Heart left ventricle (tissue), 13 donors: ENCODE data around the gene SAC3D1.
"Not testable (repeated sequence)": the region's sequence is repeated elsewhere in the genome, so short reads cannot be mapped to it uniquely, and the experiment has no call there.

Source experiments
- CTCF ChIP-seq, 12 donors: fragments of 200-600 bp; sonication (generic) in 4 of 12; IDR thresholded peaks; one replicate each; pipeline versions ENCODE4 v1.5.0 to v1.8.0; 2018 to 2022; ENCODE audit warnings: antibody characterized with exemption in 12 of 12, mild to moderate bottlenecking in 5 of 12
- POLR2A ChIP-seq, 2 donors: fragments of 450-650 bp; IDR thresholded peaks; one replicate each; pipeline ENCODE4 v1.6.1; 2017; ENCODE audit warnings: antibody characterized with exemption in 2 of 2, mild to moderate bottlenecking in 2 of 2, moderate library complexity in 2 of 2
- donor health status: ischemic (EF 13 %, LVEDD 7.1; RV severe dilation, severe dysfunction).
- donor health status: DM: no; HTN: yes; CAD: no.
- donor health status: DM: no; HTN: no; CAD: no.
- donor health status: ischemic (EF 25% LVEDD 6.9; RV normal size, moderate dysfunction).
- donor health status: ischemic (EF 25% LVEDD 5.7; RV mildly dilated, moderate dysfunction).
- donor health status: ischemic (EF 35%, LVEDD 5.7; RV mildly dilated, moderate dysfunction).
- donor health status: nonischemic (EF 11% LVEDD 7.7; RV severe dilation, severe dysfunction).
- donor health status: DM: yes; HTN: yes; CAD: no.
- donor health status: PGD.
- donor health status: ischemic (EF 29% LVEDD 5.4; RV normal size, mild dysfunction).
- donor health status: nonischemic (EF 23%, LVEDD 6.1; RV moderate dilation, normal function).

GRCh38 chr11:65023502-65023901 lies 17.5 kb upstream of the SAC3D1 start:
- TF ChIP-seq CTCF, POLR2A (IDR thresholded peaks at IDR 0.05): not testable (repeated sequence)
